ENCODE results near the gene CCDC13.

DNA sequence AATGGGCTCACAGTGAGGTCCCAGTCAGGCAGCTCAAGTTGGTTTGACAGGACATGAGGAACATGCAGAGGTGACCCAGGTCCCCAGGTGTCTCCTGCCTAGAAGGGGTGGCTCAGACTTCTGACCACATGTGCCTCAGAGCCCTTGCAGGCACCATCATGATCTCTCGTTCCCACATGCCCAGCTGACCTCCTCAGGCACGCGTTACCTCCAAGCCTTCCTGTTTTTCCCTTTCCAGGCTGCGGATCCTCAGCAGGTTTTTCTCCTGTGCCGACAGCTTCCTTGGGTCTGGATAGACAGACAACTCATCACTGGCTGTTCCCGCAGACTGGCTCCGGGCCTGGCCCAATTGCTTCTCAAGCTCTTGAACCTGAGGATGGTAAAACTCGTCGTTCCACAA, 30.4 kb downstream of the CCDC13 start:
- TF ChIP-seq, protein P1, sequence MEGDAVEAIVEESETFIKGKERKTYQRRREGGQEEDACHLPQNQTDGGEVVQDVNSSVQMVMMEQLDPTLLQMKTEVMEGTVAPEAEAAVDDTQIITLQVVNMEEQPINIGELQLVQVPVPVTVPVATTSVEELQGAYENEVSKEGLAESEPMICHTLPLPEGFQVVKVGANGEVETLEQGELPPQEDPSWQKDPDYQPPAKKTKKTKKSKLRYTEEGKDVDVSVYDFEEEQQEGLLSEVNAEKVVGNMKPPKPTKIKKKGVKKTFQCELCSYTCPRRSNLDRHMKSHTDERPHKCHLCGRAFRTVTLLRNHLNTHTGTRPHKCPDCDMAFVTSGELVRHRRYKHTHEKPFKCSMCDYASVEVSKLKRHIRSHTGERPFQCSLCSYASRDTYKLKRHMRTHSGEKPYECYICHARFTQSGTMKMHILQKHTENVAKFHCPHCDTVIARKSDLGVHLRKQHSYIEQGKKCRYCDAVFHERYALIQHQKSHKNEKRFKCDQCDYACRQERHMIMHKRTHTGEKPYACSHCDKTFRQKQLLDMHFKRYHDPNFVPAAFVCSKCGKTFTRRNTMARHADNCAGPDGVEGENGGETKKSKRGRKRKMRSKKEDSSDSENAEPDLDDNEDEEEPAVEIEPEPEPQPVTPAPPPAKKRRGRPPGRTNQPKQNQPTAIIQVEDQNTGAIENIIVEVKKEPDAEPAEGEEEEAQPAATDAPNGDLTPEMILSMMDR (IDR thresholded peaks at IDR 0.05; ENCODE audit: low read depth, low read length, poor library complexity, severe bottlenecking): no peak
- TF ChIP-seq EZH2phosphoT487 (IDR thresholded peaks at IDR 0.05; ENCODE audit: borderline replicate concordance, low read length): no peak

Measured in DOHH2 (cell line).